CD4-positive, alpha-beta T cell treated with Interleukin-6 for 4 hours (primary cell): ENCODE measurements around the gene AUTS2.

Experiments used
- DNase-seq: peaks from one replicate; pipeline ENCODE4 v3.0.0-alpha.2; 2020; ENCODE audit warnings: mixed read lengths

The AUTS2 gene

DNA sequence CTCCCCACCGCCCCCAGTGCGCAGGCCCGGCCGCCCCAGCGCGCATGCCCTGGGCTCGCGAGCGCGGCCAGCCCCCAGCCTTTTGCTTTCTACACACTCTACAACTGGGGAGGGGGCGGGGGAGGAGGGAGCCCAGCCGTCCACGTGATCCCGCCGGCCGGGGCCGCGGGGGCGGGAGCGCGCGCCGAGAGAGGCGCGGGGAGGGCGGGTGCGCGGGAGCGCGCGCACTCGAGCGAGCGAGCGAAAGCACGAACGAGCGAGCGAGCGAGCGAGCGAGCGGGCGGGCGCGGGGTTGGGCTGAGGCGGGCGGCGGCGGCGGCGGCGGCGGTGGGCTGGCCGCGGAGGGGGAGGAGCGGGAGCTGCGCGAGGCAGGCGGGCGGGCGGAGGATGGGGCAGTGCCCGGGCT is at the start of gene AUTS2:
Gene AUTS2, plus strand, starts transcription at position 395 of the 406 bp plus-strand sequence. CDS start 1,179 bp downstream, outside the sequence.
- peak; percentile 52 for DNase-seq

DNA sequence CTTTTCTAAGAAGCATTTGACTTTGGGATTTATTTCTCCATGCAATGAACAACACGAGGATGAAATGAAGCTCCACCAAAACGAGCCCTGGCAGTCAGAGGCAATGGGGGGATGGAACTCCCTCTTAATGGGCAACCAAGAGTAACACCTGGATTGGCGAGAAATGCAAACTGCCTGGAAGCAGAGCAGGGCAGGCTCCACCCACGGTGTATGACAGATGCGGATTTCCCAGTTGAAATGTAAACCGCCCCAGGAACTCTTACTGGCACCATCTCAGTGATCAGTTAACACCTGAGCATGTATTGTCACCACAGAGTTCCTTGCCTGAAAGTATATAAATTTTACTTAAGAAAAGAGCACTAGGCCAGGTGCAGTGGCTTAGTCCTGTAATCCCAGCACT is 47.3 kb upstream of the AUTS2 start:
- DNase-seq: no peak

DNA sequence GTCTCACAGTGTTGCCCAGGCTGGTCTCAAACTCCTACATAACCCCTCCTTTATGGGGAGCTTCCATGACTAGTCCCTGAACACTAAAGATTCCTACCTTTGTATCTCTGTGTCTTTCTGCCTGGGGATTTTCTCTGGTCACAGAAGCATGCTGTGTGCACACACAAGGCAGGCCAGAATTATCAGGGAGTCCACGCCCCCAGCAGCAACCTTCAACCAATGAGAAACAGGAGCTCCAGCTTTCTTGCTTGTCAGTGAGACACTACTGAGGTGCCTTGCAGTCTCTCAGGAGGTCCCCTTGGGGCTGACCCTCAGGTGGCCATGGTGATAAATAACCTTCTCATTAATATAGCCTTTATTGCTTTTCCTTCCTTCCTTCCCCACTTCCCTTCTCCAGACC is 45.1 kb upstream of the AUTS2 start:
- DNase-seq: no peak

DNA sequence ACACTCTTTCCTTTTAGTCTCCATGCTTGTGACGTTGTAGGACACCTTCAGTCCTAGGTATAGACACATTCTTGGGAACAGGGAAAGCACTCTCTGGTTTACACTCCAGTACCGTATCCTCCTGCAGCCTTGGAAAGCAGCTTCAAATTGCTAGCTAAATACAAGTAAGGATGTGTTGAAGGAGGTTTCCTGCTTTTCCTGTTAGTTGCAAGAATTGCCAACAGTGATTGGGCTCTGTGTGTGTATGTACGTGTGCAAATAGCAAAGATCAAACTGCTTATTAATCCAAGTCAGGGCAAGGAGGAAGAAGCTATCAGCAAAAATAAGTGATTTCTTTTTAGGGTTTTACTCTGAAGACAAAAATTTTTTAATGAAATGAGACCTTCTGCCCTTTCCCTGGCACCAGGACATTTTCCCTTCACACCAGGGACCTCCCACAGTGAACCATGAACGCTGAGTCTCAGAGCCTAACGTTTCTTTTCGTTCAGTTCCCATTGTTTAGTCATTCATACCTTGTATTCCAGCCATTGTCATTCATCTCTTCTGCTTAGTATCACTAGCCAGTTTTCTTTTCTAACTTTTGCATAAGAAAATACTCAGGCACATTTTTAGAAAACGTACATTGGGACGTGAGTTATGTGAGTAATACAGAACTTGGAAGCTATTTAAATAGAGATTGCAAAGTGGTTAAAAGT is 36.9 kb upstream of the AUTS2 start:
- DNase-seq: no peak

DNA sequence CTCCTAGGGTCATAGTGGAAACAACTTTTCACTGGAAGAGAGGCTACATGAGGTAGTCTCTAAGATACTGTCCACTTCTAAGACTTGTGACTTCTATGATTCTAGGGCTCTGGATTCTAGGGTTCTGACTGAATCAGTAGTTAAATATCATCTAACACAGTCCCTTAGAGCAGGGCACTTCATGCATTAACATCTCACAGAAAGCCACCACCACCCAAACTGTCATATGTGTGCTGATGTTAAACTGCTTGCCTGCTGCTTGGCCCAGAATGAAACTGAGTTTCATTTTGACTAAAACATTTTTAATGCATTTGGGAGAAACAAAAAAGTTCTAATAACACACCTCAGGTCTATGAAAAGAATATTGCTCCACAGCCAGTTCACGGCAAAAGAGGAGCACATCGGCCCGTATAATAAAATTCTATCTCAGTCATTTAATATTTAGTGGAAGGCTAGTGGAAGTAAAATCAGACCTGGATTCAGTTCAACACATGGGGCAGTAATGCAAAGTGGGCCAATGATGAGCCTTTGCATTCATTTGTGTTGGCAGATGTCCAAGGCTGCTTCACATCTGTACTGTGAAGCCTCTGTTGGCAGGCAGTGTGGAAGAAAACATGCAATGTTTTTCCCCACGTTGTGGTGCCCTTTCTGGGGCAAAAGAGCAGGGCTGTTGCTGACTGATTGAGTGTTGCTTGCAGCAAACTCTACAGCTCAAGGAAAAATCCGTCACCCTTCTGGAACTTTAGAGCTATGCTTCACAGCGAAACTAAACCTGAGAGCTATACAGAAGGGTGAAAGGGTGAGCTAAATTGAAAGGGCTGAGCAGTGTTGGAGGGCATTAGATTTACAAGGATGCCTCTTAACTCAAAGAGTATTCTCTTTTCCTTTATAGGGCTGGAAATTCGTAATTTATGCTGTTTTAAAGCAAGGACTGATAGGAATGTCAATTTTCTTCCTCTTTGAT is 33.5 kb upstream of the AUTS2 start:
- DNase-seq: no peak

DNA sequence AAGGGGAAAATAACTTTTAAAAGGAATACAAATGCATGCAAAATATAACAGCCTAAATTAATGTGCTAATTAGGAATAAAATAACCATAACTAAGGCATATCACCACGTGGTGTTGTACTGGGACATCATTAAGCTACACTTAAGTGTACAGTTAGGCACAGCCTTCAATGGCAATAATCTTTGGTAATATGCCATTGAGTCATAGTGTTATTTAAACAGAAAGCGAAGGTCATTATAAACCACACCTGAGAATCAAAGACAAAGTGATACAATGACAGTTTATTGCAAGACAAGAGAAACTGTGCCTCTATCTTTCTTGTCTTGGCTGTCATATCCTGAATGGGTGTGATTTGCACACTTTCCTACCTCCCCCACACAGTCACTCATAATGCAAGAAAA is 30.5 kb upstream of the AUTS2 start:
- DNase-seq: no peak

DNA sequence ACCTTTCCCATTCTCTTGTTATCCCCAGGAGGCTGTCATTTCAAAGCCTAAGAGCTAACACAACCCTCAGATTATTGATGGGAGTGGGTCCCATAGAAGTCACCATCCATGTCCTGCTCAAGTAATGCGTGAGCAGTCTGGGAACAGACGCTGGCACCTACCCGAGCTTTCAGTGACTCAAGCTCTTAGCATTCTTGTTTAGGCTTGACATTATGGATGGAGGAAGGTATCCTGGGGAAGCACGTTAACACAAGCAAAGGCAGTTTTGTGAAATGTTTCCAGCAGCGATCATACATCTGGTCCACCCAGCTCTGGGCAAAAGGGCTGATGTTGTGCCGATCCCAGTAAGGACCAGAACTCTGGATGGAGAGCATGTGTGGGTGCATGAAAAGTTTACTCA is 30.0 kb upstream of the AUTS2 start:
- DNase-seq: no peak

DNA sequence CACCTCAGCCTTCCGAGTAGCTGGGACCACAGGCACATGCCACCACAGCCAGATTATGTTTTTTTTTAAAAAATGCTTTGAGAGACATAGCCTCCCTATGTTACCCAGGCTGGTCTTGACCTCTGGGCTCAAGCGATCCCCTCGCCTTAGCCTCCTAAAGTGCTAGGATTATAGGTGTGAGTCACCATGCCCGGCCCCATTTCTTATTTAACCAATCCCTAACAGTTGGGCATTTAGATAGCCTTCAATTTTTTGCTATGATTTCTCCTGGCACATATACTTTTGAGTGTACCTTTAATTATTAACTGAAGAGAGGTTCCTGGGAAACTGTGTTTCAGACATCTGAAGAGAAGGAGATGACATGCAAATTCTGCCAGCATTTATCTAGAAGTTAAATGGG is 22.6 kb upstream of the AUTS2 start:
- DNase-seq: no peak

DNA sequence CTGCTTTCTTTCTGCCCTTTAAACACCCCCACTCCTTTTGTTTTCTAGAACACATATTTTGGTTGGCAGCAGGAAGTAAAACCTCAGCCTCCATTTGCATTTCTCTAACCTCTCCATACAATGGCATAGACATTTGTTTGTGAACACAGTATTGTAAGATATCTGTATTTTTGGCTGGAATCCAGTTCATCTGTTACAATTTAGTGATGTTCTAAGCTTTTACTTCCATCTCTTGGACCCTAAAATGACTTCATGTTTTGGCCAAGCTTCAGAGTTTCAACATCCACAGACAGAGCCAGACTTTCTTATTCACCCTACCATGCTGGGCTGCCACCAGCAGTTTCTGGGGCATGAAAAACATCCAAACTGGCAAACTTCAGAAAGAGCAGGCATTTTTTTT is 21.1 kb upstream of the AUTS2 start:
- no peak for DNase-seq

DNA sequence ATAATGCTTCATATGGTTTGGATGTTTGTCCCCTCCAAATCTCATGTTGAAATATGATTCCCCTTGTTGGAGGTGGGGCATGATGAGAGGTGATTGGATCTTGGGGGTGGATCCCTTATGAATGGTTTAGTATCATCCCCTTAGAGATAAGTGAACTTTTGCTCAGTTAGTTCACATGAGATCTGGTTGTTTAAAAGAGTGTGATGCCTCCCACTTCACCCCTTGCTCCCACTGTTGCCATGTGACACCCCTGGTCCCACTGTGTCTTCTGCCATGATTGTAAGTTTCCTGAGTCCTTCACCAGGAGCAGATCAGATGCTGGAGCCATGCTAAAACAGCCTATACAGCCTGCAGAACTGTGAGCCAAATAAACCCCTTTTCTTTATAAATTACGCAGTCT is 13.1 kb upstream of the AUTS2 start:
- no peak for DNase-seq

DNA sequence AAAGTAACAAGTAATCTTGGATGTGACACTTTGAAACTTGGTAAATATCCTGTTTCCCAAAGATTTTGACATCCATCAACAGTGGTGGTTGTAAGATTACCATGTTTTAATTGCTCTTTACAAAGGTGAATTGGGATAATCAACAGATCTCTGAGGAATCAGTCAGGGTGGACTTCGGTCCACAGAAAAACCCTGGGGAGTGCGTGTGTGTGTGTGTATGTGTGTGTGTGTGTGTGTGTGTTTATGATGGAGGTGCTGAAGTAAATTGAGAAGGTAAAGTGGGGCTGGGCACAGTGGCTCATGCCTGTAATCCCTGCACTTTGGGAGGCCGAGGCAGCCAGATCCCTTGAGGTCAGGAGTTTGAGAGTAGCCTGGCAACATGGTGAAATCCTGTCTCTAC is 12.0 kb upstream of the AUTS2 start:
- DNase-seq: no peak

DNA sequence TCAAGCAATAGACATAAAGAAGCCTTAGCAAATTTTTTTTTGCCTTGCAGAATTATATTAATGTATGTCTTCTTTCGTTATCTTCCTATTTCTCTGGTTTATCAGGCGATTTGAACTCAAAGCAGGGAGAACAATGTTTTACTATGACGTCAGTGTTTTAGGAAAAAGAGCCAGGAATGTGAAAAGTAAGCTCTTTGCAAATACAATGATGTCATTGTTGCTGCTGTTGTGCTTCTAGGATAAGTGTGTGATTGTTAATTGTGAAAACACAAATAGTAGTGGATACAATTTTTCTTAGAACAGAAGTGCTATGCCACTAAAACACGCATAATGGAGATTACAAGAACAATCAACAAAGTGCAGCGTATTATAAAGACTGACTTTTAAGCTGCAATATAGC is 9.5 kb upstream of the AUTS2 start:
- no peak for DNase-seq

DNA sequence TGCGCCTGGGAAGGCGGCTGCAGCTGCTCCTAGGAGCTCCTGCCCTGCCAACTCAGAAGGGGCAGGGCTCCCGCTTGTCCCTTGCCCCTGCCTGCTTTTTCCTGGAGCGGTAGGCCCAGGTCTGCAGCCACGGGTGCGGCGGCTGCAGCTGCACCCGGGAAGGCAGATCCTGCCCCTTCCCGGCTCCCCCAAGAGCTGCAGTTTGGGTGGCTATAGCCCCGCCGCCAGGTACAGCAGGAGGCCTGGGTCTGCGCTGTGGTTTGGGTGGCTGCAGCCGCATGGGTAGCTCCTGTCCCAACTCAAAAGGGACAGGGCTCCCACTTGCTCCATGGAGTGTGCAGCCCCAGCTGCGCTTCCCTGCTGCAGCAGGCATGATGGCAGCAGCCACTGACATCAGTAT is 6.5 kb upstream of the AUTS2 start:
- no peak for DNase-seq

DNA sequence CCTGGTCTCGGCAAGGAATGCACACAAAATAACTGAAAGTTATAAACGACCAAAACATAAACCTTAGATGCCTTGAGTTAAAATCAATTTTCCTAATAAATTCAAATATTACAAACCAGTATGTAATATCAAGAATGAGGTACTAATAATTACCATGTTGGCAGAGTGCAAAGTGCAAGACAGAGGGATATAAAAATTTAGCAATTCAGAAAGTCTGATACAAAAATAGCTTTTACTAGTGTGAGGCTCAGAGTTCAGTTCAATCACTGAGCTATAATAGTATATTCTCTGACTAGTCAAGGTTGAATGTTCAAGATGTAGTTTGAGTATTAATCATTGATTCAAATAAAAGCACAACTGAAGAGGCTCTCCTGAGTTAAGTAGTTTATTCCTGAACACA is 4.8 kb upstream of the AUTS2 start:
- DNase-seq: no peak

DNA sequence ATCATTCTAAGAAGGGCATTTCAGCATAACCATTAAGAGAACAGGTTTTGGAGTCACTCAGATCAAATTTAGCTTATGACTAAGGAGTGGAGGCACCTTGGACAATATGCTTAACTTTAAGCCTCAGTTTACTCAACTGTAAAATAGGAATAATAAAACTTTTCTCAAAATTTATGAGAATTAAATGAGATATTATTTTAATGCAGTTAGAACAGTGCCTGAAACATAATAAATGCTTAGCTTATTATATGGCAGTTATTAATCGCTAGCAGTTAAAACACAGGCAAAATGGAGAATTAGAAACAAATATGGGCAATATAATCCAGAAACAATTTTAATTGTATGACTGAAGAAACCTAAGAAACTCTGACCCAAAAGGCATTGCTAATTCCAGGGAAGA is 2.9 kb upstream of the AUTS2 start:
- DNase-seq: no peak

DNA sequence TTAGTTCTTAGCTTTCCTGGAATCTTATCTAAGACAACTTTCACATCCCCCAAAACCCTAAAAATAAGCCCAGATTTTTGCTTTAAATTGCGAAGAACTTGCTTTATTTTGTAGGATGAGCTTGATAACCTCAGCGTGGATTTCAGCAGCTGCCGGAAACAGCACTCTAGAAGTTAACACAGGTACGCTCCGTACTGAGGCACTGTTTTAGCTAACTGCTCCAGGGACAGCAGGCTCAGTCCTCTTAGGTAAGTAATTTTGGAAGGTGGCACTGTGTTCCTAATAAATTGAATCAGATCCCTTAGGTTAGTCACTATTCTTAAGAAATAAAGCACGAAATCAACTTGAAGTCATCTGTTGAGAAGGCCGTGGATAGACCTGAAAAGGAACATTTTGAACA is 2.2 kb upstream of the AUTS2 start:
- DNase-seq: no peak

DNA sequence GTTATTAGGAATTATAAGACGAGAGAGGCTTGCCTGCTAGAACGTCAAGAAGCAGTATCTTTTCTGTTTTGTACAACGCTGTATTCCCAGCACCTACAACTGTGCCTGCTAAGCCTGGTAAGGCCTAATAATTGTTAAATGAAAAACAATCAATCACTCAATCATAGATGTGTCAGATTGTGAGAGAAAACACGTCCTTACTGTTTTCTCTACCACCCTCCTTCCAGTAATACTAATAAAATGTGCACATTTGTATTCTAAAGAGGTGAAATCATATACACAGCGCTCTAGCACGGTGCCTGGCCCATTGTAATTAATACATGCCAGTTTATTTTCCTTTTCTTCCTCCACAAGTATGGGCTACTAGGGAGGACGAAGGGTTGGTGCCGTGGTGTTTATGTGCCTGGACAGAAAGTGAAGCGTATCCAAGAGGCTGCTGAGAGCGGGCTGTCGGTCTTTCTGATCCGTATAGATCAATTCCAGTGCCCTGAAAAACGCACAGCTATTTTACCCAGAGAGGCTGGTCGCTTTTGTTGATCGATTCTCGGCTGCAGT is 1.5 kb upstream of the AUTS2 start:
- DNase-seq: no peak

DNA sequence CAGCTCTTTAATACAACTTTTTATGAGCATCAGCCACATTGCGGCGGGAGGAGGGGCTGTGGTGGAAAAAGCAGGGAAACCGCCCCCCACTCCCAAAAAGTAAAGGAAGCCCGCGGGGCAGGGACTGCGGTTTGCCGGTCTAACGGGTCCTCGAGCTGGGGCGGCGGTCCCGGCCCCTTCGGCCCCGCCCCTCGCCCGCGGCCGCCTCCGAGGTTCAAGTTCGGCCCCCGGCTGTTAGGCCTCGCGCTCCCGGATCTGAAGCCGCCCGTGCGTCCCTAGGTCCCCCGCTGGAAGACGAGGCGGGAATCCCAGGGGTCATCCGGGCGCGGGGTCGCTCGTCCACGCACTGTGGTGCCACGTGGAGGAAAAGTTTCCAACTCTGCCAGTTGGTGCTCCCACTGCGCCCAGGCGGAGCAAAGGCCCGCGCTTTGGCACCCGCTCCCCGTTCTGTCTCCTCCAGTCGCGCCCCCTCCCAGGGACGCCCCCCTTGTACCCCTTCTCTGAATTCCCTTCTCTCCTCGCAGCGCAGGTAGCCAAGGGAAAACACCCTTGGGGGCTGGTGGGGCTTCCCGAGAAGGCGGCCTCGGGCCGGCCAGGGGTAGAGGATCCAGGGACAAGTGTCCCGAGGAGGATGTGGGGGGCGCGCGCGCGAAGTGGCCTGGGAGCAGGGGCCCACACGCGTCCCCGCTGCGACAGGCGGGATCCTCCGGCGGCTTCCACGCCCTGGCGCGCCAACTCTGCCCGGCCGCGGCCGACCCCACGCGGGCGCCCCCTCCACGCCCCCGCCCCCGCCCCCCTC is 798 bp upstream of the AUTS2 start:
- peak; percentile 9 for DNase-seq

DNA sequence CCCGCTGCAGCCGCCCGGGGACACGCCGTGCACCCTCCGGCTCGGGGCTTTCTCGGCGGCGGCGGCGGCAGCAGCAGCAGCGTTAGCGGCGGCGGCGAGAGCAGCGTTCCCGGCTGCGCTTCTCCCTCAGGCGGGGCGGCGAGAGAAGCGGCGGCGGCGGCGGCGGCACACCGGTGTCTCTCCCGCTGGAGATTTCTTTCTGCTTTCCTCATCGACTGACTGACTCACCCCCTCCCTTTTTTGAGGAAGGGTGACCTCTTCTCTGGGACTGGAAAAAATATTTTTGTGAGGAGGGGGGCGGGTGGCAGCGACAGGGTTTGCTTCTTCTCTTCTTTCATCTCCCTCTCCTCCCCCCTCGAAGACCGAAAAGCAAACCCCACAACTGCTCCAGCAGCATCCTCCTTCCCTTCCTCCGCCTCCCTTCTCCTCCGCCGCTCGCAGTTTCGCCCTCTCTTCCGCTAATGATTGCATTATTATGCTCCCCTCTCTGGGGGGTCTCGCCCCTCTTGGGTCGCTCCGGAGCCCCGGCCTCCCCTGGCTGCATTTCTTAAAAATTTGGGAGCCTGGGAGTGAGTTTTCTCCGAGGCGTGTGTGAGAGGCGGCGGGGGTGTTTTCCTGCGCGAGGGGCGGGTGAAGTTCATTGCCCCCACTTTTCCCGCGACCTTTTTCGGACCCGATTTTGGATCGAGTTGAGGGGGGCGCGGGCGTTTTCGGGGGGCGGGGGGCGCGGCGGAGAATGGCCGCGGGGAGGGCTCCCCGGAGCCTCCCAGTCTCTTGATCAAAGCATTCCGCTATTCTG is 411 bp downstream of the AUTS2 start:
- peak; percentile 7 for DNase-seq

DNA sequence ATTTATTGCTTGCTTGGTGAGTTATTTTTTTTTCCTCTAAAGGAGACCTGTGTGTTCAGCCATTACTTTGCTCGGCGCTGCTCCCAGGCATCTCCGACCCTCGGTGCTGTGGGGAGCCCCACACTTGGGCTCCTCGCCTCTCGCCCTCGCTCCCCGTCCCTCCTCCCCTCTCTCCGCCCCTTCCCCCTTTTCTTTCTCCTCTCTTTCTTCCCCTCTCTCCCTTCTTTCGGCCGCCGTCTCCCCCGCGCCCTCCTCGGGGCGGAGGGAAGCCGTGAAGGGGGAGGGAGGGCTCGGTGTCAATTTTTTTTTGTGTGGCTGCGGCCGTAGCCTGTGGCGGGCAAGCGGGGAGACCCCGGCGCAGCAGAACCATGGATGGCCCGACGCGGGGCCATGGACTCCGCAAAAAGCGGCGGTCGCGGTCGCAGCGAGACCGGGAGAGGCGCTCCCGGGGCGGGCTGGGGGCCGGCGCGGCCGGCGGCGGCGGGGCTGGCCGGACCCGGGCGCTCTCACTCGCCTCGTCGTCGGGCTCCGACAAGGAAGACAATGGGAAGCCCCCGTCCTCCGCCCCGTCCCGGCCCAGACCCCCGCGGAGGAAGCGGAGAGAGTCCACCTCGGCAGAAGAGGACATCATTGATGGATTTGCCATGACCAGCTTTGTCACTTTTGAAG is 1.1 kb downstream of the AUTS2 start:
- no peak for DNase-seq

DNA sequence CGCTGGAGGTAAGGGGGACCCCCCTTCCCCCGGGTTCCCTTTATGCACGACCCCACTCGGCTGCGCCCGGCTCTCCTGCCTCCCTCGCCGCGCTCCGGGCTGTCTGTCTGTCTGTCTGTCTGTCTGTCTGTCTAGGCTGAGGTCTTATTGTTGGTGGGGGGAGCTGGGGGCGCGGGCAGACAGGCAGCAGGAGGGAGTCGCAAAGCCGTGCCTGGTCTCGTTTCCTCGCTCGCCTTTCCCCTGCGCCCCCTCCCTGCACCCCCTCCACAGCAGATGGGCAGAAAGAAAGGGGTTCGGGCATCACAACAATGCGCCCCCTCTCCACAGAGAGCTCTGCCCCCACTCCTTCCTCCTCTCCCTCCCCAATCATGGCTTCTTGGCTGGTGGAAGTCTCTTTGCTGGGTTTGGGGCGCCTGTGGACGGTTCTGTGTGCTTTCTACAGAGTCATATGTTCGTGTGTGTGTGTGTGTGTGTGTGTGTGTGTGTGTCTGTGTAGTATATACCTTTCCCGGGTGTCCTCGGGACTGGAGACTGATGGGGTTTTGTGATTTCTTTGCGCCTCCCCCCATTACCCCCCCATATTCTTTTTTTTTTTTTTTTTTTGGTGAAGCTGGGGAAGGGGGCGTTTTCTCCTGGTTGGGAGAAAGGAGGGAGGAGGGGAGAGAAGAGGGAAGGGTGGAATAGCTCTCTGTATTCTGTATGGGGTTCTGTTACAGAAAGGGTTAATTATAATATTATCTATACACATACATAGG is 1.9 kb downstream of the AUTS2 start:
- DNase-seq: no peak
